ENCODE measurements around the gene RAMP3.

The RAMP3 gene

DNA sequence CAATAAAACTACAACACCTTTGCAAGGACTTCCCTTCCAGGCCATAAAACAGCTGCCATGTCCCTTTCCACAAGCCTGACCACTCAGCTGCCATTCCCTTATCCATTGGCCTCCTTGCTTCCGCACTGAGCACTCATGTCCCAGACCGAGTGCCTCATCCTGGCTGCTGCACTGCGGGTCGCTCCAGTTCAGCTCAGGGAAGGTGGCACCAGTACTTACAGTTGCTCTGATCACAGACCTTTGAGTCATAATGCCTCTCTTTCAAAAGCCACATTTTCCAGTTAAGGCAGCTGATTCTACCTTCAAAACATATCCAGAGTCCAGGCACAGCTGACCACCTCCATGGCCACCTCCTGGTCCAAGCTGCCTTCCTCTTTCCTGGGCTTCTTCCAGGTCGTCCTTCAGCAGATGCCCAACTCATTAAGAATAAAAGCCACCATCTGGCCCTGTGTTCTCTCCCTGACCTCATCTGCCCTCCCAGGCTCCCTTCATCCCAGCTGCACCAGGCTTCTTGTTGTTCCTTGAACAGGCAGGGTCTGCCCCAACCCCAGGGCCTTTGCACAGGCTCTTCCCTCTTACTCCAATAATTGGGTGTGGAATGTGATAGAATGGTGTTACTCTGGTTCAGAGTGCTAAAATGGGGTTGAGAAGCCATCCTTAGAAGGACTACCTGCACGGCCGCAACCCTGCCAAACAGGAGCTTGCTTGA lies 64.5 kb downstream of the RAMP3 start:
- no peak for DNase-seq (ENCODE audit: low read depth, low spot score)

DNA sequence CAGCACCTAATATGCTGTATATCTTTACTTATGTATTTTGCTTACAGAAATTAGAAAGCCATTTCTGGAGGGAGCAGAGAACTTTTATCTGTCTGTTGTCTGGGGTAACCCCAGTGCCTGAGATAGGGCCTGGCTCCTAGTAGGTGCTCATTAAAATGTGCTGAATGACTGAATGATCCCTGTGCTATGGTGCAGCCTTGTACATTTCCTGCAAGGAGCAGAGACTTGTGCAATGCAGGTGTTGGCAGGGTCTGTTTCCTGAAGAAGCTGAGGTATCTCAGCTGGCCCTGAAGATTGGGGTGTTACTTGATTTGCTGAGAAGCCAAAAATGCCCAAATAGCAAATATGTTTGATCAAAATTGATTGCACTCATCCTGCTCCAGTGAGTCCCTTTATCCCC lies 65.5 kb downstream of the RAMP3 start:
- DNase-seq (ENCODE audit: low read depth, low spot score): no peak

DNA sequence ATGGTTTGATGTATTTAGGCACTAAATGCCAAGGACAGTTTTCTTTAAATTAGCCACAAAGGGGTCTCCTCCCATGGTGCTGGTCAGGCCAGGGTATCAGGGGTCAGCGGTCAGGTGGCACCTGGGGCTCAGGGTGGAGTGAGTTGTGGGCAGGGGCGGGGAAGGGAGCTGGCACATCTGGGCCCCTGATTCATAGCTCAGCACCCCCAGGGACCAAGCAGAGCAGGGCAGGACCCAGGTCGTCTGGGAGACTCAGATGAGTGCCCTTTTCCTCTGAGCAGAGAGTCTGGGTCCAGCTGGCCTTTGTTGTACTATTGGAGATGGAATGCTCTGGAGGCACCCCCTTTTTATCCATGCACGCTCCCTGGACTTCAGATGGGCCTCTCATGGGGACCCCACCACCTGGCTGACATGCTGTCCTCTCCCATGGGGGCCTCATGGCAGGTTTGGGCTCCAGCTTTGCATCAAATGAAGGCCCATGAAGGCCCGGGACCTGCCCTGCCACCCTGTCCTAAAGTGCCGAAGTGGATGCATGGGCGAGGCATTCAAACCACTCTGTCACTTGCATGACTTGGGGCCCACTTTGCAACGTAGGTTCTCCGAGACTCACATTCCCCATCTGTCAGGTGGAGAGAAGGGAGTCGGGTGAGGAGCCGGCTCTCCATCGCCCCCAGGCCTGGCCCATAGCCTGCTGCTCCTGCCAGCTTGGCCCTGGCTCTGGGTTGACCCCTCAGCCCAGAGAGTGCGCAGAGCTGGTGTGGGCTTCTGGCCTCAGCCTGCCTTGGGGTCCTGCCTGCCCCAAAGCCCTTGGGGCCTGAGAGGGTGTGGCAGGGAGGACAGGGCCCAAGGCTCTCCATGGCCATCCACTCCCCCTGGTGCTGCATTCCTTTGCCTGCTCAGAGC lies 66.4 kb downstream of the RAMP3 start:
- DNase-seq (ENCODE audit: low read depth, low spot score): no peak

DNA sequence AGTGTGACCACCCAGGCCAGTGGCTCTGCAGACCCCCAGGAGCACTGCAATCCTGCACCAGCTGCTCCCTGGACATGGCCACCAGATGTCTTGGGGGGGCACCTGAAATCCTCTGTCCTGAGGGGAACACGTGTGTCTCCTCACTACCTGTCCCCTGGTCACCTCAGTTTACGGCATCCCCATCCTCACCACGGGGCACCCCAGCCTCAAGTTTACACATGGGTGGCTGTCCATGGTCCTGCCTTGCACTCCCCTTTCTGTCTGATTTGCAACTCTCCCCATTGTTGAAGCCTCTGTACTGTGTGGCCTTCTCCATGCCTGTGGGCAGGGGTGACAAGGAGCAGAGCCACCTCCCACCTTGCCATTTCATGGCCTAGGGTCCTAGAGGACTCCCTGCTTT lies 67.2 kb downstream of the RAMP3 start:
- DNase-seq (ENCODE audit: low read depth, low spot score): no peak

DNA sequence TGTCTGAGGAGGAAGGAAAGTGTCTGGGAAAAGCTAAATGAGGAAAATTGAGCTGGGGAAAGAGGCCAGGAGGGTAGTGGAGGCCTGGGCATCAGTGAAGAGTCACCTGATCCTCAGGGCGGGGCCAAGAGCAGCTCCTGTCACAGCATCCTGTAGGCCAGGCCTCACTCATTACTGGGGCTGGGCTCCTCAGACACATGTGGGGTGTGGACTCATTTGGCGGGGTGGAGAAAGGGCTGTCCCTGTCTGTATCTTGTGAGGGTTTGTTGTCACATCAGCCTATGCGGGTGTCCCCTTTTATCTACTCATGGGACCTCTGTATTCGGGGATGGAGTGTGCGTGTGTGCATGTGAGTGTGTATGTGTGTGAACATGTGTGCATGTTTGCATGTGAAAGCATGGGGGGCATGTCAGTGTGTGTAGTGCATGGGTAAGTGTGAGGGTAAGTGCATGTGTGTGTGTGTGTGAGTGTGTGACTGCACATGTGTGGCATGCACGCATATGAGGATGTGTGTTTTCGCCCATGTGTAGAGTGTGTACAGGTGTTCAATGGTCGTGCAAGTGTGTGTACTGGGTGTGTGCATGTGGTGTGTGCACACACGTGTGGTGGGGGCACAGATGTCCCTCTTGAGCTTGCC lies 67.8 kb downstream of the RAMP3 start:
- DNase-seq (ENCODE audit: low read depth, low spot score): no peak

DNA sequence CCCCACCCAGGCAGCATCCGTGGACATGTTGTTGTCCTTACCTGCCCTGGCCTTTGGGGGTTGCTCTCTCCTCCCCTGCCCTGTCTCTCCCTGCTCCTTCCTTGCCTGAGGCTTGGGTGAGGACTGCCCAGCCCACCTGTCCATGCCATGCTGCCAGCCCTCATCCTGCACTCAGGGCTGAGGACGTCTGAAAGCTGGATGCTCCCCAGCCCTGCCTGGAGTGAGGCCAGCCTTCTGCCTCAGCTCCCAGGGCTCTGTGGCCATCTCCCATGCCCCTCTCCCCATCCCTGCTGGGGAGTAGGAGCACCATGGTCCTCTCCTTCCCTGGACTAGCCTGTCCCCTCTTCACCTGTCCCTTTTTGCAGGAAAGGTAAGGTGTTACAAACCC lies 68.4 kb downstream of the RAMP3 start:
- no peak for DNase-seq (ENCODE audit: low read depth, low spot score)

DNA sequence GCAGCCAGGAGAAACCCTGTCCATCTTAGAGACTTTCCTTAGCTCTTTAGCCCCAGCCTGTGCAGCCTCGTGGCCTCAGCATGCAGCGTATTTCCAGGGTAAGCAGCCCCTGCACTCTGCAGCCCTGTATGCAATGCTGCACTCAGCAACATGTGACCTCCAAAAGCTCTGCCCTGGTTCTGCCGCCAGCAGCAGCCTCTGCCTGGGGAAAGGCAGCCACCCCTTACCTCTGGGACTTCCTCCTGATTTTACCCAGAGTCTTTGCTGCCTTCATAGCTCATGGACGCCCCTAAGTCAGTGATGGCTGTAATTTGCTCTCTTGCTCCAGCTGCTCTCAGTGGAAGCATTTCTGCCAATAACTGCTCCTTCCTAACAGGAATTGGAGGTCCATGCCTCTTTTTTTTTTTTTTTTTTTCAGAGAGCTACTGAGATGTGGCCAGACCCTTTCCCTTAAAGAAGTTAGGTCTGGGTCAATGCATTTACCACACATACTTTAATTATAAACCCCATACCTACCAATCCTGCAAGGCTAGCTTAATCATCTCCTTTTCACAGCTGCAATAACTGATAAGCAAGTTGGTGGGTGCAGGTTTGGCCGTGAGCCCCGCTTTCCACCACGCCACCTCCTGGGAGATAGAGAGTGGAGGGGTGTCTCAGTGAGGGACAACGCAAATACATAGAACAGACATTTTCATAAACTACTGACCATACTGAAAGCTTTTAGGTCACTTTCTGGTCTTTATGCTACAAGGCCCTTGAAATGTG lies 71.7 kb downstream of the RAMP3 start:
- no peak for DNase-seq (ENCODE audit: low read depth, low spot score)

DNA sequence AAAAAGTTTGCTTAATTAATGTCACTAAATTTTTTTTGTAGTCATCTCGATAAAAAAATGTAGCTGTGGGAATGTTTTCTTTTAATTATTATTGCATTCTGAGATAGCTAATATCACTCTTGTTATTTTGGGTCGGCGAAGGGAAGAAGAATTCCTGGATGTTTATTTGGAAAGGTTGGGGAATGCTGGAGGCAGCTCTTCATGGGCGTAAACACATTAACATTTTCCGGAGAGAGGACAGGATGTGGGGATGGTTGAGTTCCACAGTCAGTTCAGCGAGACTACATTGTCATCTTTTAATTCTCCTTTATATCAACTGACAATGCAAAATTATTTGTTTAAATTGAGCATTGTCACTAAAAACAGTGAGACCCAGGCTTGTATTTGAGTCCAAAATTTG lies 72.5 kb downstream of the RAMP3 start:
- no peak for DNase-seq (ENCODE audit: low read depth, low spot score)

DNA sequence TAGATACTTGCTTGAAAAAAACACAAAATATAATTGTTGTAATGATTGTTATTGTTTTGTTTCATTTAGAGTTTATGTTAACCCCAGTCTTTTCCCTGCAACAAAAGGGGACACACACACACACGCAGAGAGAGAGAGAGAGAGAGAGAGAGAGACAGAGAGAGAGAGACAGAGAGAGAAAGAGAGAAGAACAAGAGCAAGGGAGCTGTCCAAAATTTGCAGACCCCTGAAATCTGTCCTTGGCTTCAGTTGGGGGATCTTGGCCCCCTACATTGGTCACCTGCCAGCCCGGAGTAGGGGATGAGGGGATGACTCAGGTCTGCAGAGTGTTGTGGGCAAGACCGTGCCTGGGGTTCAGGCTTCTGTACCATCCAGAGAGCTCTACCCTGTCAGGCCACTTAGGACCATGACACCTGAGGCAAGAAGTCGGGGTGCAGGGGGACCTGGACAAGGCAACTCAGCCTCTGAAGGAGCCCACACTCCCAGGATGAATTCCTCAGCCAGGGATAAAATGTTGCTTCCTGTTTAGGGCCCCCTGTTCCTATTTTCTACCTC lies 73.1 kb downstream of the RAMP3 start:
- no peak for DNase-seq (ENCODE audit: low read depth, low spot score)

DNA sequence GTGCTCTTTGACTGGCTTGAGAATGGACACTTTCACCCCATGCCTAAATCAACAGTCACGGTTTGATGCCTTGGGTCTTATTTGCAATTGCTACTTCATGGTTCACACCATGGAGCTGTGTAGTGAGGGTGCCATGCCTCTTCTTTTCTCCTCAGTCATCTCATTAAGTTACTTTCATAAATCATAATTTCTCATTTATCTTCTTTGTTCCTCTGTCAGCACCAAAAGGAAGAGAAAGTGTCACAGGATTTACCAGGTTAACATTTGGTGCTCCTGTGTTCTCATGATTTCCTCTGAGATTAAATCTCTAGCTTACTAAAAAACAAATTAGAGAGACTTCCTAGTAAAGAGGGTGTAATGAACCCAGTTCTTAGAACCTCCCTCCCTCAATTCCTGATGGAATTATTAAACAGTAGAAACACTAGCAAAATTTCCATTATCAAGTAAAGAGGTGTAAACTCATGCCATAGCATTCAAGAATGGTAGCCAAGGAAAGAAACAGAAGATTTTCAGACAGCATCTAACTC lies 75.7 kb downstream of the RAMP3 start:
- no peak for DNase-seq (ENCODE audit: low read depth, low spot score)

Data from brain pericyte (primary cell).